CD4-positive, alpha-beta T cell treated with Interleukin-15 for 1 hour (primary cell): ENCODE data around the gene TMC5.
"Not testable (repeated sequence)": the region's sequence is repeated elsewhere in the genome, so short reads cannot be mapped to it uniquely, and the experiment has no call there.

ENCODE experiments used
- DNase-seq: peaks from one replicate; pipeline ENCODE4 v3.0.0-alpha.2; 2020

Gene TMC5, protein sequence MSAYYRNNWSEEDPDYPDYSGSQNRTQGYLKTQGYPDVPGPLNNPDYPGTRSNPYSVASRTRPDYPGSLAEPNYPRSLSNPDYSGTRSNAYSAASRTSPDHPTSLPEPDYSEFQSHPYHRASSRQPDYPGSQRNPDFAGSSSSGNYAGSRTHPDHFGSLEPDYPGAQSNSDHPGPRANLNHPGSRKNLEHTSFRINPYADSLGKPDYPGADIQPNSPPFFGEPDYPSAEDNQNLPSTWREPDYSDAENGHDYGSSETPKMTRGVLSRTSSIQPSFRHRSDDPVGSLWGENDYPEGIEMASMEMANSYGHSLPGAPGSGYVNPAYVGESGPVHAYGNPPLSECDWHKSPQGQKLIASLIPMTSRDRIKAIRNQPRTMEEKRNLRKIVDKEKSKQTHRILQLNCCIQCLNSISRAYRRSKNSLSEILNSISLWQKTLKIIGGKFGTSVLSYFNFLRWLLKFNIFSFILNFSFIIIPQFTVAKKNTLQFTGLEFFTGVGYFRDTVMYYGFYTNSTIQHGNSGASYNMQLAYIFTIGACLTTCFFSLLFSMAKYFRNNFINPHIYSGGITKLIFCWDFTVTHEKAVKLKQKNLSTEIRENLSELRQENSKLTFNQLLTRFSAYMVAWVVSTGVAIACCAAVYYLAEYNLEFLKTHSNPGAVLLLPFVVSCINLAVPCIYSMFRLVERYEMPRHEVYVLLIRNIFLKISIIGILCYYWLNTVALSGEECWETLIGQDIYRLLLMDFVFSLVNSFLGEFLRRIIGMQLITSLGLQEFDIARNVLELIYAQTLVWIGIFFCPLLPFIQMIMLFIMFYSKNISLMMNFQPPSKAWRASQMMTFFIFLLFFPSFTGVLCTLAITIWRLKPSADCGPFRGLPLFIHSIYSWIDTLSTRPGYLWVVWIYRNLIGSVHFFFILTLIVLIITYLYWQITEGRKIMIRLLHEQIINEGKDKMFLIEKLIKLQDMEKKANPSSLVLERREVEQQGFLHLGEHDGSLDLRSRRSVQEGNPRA

DNA sequence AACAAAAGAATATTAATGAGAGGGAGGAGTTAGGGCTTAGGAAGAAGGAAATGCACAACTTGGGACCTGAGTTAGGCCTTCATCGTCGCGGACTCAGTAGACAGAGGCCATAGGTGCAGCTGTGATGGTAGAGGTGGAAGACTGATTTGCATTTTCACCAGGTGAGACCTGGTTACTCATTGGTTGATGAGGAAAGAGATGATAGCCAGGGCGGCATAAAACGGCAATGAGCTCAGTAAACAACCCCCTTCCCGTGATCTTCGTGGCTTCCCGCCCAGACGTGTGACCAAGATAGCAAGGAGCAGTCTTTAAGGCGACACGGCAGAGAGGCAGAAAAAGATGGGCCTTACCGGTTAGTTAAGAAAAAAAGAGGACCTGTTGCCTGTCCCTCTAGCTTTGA lies at the start of gene TMC5:
Gene TMC5 (plus strand): TSS at position 244 of the 400 bp plus-strand sequence. CDS start 22,156 bp downstream, outside the sequence.
- DNase-seq, result no peak

DNA sequence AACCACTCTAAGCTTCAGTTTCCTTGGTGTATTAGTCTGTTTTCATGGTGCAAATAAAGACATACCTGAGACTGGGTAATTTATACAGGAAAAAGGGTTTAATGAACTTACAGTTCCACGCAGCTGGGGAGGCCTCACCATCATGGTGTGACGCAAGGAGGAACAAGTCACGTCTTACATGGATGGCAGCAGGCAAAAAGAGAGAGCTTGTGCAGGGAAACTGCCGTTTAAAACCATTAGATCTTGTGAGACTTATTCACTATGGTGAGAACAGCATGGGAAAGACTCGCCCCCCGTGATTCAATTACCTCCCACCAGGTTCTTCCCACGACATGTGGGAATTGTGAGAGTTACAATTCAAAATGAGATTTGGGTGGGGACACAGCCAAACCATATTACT lies 45.1 kb upstream of the TMC5 start:
- DNase-seq, result not testable (repeated sequence)

DNA sequence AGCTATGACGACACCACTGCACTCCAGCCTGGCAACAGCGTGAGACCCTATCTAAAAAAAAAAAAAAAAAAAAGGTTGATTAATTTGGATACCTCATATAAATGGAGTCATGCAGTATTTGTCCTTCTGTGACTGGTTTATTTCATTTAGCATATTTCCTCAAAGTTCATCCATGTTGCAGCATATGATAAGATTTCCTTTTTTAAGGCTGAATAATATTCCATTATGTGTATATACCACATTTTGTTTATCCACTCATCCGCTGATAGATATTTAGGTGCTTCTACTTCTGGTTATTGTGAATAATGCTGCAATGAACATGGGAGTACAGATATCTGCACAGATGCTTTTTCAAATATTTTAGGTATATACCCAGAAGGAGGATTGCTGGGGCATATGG lies 43.3 kb upstream of the TMC5 start:
- no peak for DNase-seq

DNA sequence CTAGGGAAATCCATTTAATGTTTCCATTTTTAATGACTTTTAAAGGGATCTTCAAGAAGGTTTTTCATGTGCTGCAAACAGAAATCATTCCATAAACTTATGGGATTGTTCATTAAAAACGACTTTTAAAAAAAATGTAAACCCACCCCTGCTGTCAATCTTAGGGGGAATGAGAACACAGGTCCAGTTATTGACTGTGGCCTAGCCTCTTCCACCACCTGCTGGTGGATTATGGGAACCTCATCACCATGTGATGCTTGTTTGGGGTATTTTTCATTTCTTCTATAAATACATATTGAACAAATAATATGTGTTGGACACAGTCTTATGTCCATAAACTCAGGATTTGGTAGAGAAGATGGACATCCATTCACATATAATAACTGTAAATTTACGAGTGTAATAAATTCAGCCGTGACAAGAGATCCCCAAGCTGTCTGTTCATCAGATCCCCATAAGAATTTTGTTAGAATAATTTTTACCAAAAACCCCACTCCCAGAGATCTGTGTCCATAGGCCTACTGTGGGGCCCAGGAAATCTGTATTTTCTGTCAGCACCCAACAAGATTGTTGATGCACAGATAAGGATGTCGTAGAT lies 42.0 kb upstream of the TMC5 start:
- DNase-seq, result peak; percentile 19

DNA sequence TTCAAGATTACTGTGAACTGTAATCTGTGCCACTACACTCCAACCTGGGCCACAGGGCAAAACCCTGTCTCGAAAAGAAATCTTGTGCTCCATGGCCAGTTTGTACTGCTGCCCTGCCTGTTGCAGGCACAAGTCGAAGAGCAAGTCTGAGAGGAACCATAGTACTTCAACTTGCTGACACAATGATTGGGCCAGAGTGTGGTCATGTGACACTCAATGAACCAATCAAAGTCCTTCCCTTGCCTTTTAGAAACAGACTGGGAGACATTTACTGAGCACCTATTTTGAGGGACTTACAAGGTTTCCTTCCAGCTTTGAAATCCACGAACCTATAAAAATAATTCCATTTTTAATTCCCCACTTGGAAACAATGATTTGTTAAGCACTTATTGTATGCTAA lies 39.8 kb upstream of the TMC5 start:
- no peak for DNase-seq

DNA sequence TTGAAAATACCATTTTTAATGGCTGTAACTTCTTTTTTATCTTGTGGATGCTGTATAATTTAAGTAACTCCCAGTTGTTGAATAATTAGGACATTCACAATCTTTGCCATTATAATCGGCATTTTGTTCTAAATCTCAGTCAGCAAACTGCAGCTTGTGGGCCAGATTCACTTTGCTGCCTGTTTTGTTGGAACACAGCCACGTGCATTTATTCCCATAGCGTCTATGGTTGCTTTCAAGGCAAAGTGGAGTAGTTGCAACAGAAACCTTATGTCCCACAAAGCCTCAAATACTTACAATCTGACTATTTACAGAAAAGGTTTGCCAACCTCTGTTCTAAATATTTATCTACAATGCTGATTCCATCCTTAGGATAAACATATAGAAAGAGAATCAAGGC lies 39.2 kb upstream of the TMC5 start:
- DNase-seq, result no peak

DNA sequence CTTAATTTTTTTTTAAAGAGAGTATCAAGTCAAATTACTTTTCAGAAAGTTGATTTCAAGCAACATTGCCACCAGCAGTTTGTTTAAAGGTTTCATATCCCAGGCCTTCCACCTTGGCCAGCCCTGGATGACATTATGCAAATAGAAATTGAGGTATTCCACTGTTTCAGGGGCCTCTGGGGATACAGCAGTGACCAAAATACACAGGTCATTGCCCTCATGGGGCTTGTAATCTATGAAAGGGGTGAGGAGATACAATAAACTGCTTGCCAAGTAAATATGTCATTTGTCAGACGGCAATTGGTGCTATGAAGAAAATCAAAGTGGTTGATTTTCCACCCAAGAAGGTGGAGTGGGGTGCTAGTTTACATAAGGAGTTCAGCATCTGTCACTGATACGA lies 37.8 kb upstream of the TMC5 start:
- DNase-seq, result no peak

DNA sequence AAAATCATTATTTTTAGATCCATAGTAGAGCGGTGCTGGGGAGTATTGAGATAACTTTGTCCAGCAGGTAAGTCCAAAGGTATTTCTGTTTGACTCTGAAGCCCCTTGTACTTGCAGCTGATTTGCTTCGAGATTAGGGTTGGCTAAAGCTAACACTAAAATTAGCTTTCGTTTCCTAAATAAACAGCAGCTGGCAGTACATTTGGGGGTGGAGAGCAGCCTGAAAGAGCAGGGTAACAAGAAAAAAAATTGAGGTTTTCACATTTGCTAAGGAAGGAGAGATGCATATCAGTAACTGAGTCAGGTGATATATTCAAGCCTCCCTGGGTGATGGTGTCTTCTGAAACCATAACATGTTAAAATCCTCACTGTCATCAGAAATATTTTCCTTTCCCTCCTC lies 37.4 kb upstream of the TMC5 start:
- DNase-seq, result no peak

DNA sequence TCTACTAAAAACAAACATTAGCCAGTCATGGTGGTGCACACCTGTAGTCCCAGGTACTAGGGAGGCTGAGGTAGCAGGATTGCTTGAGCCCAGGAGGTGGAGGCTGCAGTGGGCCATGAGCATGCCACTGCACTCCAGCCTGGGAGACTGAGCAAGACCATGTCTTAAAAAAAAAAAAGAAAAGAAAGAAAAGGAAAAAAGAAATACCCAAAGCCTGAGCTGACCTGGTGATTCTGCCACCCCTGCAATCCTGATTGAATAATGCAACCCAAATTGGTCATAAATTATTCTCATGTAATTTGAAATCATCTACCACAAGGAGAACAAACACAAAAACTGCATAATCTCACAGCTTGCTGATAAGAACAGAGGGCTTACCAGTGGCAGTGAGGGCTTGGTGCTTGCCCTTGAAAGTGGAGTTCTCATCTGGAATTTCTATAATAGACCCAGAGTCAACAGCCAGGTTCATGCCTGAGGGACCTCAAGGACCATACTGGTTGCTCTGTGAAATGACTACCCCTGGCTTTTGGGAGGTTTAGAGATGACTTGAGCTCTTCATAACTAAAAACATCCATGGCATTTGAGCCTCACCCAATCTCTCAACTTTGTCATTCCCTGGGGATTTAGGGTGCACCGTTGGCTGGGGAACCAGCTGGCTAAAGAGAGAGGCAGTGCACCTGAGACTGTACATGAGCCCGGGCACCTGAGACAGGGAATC lies 35.4 kb upstream of the TMC5 start:
- DNase-seq, result no peak

DNA sequence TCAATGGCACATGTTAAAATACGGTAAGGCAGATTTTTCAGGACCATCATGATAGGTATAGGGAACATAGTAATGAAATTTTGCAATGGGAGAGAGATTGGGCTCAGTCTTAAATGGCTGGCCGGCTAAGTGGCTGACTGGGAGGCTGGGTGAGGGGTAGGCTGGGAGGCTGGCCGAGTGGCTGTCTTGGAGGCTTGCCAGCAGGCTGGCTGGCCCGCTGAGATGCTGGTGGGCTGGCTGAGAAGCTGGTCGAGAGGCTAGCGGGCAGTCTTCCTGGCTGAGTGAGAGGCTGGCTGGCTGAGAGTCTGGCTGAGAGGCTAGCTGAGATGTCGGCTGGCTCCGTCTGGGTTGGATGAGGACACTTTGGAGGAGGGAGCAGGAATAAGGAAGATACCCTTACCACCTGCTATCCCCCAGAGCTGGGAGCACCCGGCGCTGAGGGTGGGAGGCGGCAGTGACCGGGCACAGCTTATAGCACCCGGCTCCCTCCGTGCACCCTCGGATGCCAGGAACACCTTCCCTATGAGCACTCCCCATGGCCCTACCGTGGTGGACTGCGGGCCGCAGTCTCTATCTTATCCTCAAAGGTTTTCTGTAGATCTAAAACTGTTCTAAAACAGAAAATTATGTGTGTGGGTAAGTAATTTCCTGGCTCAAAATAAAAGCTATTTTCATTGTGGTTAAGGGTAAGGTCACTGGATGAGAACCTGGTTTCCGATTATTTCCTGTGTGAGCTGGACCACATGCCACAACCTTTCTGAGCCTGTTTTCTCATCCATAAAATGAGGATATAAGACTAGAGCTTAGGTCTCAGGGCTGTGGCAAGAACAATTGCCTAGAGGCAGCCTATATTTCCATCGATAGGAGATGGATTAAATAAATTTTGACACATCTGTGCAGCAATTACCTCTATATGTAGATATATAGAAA lies 34.5 kb upstream of the TMC5 start:
- DNase-seq, result no peak

DNA sequence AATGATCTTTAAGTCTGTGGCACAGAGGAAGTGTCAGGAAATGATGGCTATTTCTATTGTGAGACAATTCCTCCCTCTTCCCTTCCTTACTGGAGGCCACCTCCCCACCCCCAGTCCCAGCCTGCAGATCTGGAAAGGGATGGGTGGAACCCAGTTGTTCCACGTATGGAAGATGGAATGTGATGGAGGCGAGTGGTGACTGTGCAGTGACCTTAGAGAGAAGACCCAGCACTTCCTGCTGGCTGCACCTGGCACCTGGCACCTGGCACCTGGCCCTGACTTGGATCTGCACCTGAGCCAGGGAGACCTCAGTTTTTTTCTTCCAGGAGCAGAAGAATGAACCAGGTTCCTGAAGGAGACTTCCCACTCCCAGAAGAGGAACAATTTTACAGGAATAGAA lies 33.0 kb upstream of the TMC5 start:
- DNase-seq, result no peak

DNA sequence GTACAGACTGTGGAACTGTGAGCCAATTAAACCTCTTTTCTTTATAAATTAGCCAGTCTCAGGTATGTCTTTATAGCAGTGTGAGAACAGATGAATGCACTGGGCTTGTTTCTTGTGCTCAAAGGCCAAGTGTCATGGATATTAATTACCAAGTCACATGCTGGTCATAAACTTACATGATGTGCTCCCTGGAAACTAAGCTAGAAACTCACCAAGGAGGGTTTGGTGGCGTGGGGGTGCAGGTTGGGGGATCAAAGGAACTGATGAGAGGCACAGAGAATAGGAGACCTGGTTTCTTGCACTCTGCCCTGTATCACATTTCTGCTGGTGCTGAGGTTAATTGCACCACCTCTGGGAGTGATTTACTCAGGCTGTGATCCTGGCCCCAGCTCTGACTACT lies 31.2 kb upstream of the TMC5 start:
- DNase-seq, result no peak

DNA sequence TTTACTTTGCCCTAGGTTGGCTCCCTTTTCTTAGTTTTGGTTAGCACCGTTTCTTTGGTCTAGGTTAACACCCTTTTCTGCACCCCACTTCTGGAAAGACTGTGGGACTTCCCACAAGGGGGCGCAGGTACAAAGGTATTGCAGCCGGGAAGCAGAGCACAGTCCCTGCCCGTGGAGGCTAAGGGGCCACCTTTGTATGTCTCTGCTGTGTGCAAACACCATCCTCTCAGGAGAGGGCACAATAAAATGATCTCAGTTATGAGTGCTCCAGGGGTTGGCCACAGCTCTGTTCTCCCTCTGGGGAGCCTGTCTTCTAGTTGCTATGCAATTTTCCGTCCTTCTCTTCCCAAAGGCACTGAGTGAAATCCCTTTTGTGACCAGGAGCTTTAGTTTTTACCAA lies 28.4 kb upstream of the TMC5 start:
- peak; percentile 38 for DNase-seq

DNA sequence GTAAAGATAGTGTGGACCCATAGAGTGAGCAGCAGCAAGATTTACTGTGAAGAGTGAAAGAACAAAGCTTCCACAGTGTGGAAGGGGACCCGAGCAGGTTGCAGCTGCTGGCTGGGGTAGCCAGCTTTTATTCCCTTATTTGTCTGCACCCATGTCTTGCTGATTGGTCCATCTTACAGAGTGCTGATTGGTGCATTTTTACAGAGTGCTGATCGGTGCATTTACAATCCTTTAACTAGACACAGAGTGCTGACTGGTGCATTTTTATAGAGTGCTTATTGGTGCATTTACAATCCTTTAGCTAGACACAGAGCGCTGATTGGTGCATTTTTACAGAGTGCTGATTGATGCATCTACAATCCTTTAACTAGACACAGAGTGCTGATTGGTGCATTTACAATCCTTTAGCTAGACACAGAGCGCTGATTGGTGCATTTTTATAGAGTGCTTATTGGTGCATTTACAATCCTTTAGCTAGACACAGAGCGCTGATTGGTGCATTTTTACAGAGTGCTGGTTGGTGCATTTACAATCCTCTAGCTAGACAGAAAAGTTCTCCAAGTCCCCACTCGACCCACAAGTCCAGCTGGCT lies 26.4 kb upstream of the TMC5 start:
- not testable (repeated sequence) for DNase-seq

DNA sequence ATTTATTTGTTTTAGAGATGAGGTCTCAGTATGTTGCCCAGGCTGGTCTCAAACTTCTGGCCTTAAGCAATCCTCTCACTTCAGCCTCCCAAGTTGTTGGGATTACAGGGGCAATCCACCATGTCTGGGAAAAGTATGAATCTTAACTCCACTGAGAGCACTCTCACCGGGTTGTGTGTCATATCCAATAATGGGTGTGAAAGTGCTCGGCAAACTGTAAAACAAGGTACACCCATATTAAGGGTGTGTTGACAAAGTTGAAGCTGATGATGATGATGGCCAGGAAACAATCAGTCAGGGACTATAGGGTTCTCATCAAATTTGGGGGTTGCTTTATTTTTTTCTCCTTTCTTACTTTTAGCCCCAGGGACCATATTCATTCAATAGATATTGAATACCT lies 25.3 kb upstream of the TMC5 start:
- DNase-seq, result no peak

DNA sequence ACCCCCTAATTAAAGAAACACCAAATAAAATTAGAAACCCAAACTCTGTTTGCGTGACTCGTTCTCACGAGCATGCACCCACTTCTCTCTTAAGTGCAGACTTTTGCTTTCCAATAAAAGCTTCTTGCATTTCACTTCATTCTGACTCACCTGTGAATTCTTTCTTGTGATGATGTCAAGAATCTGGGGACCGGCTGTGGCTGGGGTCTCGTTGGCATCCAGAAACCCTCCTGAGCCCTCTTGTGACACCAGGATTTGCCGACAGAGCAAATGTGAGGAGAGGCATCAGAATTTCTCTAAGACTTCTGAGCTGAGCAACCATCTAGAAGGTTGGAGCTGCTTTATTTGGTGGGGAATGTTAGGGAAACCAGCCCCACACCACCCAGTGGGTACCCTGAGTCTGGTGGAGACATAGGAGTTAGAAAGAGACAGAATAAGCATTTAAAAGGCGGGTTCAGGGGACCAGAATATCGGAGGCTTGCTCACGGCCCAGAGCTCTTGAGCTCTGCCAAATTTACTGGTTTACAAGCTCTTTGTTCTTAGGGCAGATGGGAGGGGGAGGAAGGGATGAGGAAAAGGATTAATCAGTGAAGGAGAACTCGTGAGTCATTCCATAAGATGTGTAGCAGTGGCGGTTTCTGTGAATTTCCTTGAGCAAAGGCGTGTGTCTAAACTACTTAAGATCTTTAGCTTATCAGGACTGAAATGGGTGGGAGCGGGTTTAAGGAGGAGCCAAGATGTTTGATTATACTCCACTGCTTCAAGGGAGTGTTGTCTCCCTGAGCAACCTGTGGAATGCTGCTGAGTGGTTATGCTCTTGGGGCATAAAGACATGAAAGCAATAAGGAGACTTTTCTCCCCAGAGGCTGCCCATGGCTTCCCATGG lies 24.2 kb upstream of the TMC5 start:
- DNase-seq, result no peak

DNA sequence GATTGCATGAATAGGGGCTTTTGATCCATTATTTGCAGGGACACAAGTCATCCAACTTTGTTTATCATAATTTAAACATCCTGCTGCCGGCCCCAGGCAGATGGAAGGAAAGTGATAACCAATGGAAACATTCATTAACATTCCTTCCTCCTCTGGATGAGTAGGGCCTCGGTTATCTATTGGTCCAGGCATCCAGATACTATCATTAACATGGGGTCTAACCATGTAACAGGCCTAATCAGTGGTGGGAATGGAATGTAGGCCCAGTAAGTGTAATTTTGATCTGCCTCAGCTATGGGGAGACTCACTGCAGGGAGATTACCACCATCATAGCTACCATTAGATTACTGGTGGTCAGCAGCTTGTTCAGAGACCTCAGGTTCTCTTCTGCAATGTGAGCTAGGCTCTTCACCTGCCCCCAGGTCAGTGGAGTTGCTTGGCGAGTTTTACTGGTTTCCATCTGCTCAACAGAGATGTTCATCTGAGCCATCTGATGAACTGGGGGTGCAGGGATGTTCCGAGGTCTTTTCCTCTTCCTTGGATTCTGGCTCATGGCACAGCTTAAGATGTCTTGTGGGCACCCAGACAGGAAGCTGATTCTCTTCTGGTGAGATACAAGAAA lies 21.9 kb upstream of the TMC5 start:
- not testable (repeated sequence) for DNase-seq

DNA sequence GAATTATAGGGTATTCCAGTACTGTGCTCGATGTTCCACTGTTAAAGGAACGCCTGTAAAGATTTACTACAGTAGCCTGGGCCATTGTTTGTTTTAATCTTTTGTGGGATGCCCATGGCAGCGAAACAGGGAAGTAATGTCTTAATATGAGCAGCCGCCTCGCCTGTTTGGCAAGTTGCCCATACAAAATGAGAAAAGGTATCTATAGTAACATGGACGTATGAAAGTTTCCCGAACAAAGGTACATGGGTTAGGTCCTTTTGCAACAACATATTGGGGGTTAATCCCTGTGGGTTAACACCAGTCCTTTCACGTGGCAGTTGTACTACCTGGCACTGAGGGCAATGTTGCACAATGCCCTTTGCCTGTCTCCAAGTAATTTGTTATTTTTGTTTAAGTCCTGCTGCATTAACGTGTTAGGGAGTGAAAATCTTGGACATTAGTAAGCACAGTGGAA lies 21.1 kb upstream of the TMC5 start:
- DNase-seq, result no peak

DNA sequence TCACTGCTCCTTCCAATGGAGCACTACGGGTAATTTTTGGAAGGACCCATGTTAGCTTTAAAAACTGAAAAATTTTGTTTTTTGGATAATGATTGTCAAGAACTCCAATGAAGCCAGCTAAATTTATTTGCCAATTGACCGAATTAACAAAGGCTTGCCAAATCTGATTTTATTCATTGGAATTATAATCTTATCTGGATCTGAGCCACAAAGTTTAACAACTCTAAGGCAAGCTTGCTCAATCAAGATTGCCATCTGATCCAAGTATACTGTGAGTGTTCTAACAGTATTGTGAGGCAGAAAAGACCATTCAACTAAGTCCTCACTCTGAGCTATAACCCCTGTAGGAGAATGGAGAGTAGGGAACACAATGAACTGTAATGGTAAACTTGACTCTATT lies 20.3 kb upstream of the TMC5 start:
- not testable (repeated sequence) for DNase-seq

DNA sequence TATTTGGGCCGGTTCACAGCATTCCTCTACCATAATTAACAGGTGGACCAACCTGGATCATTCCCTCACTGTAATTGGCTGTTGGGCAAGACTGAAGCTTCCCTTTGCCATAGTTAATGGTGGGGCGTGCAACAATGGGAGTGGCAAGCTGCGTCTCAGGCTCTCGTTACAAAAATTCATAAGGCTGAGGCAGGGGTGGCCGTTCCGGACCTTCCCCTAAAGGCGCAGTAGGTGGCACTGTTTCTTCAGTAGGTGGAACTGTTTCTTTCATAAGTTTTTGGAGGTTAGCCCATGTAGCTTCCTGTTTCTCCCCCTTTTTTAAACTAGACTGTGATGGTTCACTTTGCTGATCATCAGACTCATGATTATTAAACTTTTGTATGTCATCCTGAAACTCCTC lies 17.0 kb upstream of the TMC5 start:
- DNase-seq, result no peak
